OCI-LY1 (cell line): ENCODE measurements around the gene PID1.

Source experiments
- H2AFZ ChIP-seq: fragments of 200-600 bp; sonication (generic), shearing (Covaris generic); 2 replicates; pipeline ENCODE4 v1.6.0; 2014; ENCODE audit warnings: antibody characterized with exemption, mild to moderate bottlenecking, low read length
- H3F3A ChIP-seq: fragments of 200-600 bp; sonication (generic), shearing (Covaris generic); 2 replicates; pipeline ENCODE4 v1.6.0; 2014; ENCODE audit warnings: mild to moderate bottlenecking, antibody characterized with exemption, low read length, moderate library complexity; ENCODE audit not compliant: insufficient read depth
- H3K27ac ChIP-seq: fragments of 200-600 bp; sonication (generic); 2 replicates; pipeline ENCODE4 v1.5.1; 2014; ENCODE audit warnings: low read length, mixed run types, mild to moderate bottlenecking, low read depth; ENCODE audit not compliant: poor library complexity, severe bottlenecking
- H3K27me3 ChIP-seq: fragments of 200-600 bp; sonication (generic); 2 replicates; pipeline ENCODE4 v1.6.0; 2014; ENCODE audit warnings: antibody characterized with exemption, mild to moderate bottlenecking, low read length, moderate library complexity; ENCODE audit not compliant: insufficient read depth
- H3K36me3 ChIP-seq: fragments of 200-600 bp; sonication (generic); 2 replicates; pipeline ENCODE4 v1.6.1; 2014; ENCODE audit warnings: mild to moderate bottlenecking, antibody characterized with exemption, low read length, moderate library complexity, mixed read lengths; ENCODE audit not compliant: insufficient read depth
- H3K4me1 ChIP-seq: fragments of 200-600 bp; sonication (generic); 2 replicates; pipeline ENCODE4 v1.5.1; 2014; ENCODE audit warnings: mild to moderate bottlenecking, low read length, moderate library complexity; ENCODE audit not compliant: insufficient read depth, severe bottlenecking
- H3K4me2 ChIP-seq: fragments of 200-600 bp; sonication (generic), shearing (Covaris generic); 2 replicates; pipeline ENCODE4 v1.6.1; 2014; ENCODE audit warnings: low read length
- H3K4me3 ChIP-seq: fragments of 200-600 bp; sonication (generic); 2 replicates; pipeline ENCODE4 v1.5.1; 2014; ENCODE audit warnings: low read length, low read depth, mild to moderate bottlenecking, mixed read lengths; ENCODE audit not compliant: poor library complexity, severe bottlenecking
- H3K79me2 ChIP-seq: fragments of 200-600 bp; shearing (Covaris generic); 2 replicates; pipeline ENCODE4 v1.6.1; 2016; ENCODE audit warnings: mixed run types, low read length, mixed read lengths; ENCODE audit not compliant: insufficient read depth
- H3K9ac ChIP-seq: fragments of 200-600 bp; sonication (generic), shearing (Covaris generic); 2 replicates; pipeline ENCODE4 v1.6.1; 2014; ENCODE audit warnings: mild to moderate bottlenecking, low read length, mixed read lengths
- H3K9me2 ChIP-seq: fragments of 200-600 bp; sonication (generic), shearing (Covaris generic); 2 replicates; pipeline ENCODE4 v1.6.1; 2014; ENCODE audit warnings: low read depth, mild to moderate bottlenecking, low read length, mixed read lengths
- H3K9me3 ChIP-seq: fragments of 200-600 bp; shearing (Covaris generic); 2 replicates; pipeline ENCODE4 v1.6.1; 2014; ENCODE audit warnings: low read length, mixed read lengths
- H4K20me1 ChIP-seq: fragments of 200-600 bp; sonication (generic), shearing (Covaris generic); 2 replicates; pipeline ENCODE4 v1.6.0; 2016; ENCODE audit warnings: mild to moderate bottlenecking, low read length; ENCODE audit not compliant: insufficient read depth
- EZH2 ChIP-seq: fragments of 200-600 bp; sonication (generic), shearing (Covaris generic); IDR thresholded peaks from 2 replicates; pipeline ENCODE4 v1.8.0; 2017; ENCODE audit warnings: borderline replicate concordance, mixed run types, mild to moderate bottlenecking, antibody characterized with exemption, low read length, moderate library complexity, mixed read lengths
- TF ChIP-seq, protein P1 (sequence below): fragments of 200-600 bp; sonication (generic), shearing (Covaris generic); IDR thresholded peaks from 2 replicates; pipeline ENCODE4 v1.5.1; 2017; ENCODE audit warnings: mild to moderate bottlenecking, antibody characterized with exemption, low read length, moderate library complexity, mixed read lengths

PID1 gene

DNA sequence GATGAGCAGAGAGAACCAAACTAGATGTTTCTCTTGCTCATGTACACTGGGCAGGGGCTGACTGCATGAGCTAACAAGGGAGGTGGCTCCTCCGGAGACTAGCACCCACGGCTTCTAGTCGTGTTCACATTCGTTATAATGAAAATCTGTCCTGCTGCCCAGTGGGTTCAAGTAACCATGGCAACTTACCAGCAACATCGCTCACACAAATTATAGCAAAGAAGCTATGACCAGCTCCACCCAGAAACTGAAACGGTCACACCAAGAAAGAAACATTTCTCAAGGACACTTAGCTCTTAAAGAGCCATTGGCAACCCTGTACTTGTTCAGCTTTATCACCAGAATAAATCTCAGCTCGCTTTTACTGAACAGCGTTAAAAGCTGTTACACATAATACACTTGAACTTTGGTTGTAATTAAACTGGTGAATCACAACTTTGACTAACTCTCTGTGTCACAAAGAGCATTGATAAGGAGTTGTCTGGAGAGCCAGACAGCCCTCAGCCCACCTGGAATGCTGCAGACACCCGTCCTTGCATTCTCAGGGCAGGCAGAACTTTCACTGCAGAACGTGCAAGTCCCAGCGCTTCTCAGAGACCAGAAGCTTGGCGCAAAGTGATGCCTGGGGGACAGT is 141.2 kb downstream of the PID1 start:
- no peak overlapping the region for H3K27ac ChIP-seq
- no peaks in the 10 kb centered on the region for H3K36me3 ChIP-seq
- H3K4me2 ChIP-seq: no peak overlapping the region
- no peak overlapping the region for H3K9ac ChIP-seq
- no peak overlapping the region for H2AFZ ChIP-seq
- H3K9me3 ChIP-seq: no peaks in the 10 kb centered on the region
- H3K4me3 ChIP-seq: no peak overlapping the region
- H3K4me1 ChIP-seq: no peaks in the 10 kb centered on the region
- H3F3A ChIP-seq: no peaks in the 10 kb centered on the region
- H3K79me2 ChIP-seq: no peaks in the 10 kb centered on the region
- no peaks in the 10 kb centered on the region for H3K9me2 ChIP-seq
- TF ChIP-seq, protein P1, sequence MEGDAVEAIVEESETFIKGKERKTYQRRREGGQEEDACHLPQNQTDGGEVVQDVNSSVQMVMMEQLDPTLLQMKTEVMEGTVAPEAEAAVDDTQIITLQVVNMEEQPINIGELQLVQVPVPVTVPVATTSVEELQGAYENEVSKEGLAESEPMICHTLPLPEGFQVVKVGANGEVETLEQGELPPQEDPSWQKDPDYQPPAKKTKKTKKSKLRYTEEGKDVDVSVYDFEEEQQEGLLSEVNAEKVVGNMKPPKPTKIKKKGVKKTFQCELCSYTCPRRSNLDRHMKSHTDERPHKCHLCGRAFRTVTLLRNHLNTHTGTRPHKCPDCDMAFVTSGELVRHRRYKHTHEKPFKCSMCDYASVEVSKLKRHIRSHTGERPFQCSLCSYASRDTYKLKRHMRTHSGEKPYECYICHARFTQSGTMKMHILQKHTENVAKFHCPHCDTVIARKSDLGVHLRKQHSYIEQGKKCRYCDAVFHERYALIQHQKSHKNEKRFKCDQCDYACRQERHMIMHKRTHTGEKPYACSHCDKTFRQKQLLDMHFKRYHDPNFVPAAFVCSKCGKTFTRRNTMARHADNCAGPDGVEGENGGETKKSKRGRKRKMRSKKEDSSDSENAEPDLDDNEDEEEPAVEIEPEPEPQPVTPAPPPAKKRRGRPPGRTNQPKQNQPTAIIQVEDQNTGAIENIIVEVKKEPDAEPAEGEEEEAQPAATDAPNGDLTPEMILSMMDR: no peak
- no peak for TF ChIP-seq EZH2
- no peaks in the 10 kb centered on the region for H3K27me3 ChIP-seq
- H4K20me1 ChIP-seq: no peaks in the 10 kb centered on the region

DNA sequence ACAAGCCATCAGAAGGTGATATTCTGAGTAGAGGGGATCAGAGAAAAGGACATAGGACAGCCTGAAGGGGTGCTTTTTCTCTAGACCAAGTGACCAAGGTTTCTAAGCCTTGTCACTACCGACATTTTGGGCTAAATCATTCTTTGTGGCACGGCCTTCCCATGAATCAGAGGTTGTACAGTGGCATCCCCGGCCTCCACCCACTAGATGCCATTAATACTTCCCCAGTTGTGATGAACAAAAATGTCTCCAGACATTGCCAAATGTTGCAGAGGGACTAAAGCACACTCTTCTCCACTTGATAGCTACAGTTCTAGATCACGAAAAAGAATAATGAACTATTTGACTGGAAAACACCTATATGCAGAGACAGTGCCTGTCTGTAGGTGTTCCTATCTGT is 143.6 kb downstream of the PID1 start:
- no peak overlapping the region for H3K9ac ChIP-seq
- no peak overlapping the region for H3K27ac ChIP-seq
- no peaks in the 10 kb centered on the region for H3K4me1 ChIP-seq
- no peaks in the 10 kb centered on the region for H3K79me2 ChIP-seq
- H3K9me2 ChIP-seq: no peaks in the 10 kb centered on the region
- H3K4me2 ChIP-seq: no peak overlapping the region
- H2AFZ ChIP-seq: no peak overlapping the region
- H3K27me3 ChIP-seq: no peaks in the 10 kb centered on the region
- no peaks in the 10 kb centered on the region for H4K20me1 ChIP-seq
- no peak overlapping the region for H3K4me3 ChIP-seq
- H3K9me3 ChIP-seq: no peaks in the 10 kb centered on the region
- TF ChIP-seq, protein P1: no peak
- TF ChIP-seq EZH2: no peak
- no peaks in the 10 kb centered on the region for H3K36me3 ChIP-seq
- H3F3A ChIP-seq: no peaks in the 10 kb centered on the region

DNA sequence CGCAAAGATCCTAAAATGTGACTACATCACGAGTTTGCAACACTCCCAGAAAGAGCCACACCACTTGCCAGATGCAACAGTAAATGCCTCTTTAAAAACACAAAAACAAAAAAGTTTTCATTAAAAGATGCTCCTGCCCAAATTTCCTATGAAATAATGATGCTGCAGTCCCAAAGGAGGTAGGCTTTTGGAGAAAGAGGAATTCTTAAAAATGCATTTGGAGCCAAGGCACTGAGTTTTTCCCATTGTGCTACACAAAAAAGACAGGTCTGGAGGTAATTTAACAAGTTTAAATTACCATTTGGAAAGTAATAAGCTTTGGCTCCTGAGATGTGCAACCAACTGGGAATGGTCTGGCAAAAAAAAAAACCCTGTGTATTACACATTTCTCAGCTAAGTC is 145.0 kb downstream of the PID1 start:
- Histone ChIP-seq H3F3A (no peaks in the 10 kb centered on the region), H3K79me2 (no peaks in the 10 kb centered on the region), H3K4me1 (no peaks in the 10 kb centered on the region), H3K4me2 (no peak overlapping the region), H3K9ac (no peak overlapping the region), H4K20me1 (no peaks in the 10 kb centered on the region), H3K4me3 (no peak overlapping the region), H3K9me3 (no peaks in the 10 kb centered on the region), H3K27me3 (no peaks in the 10 kb centered on the region), H3K36me3 (no peaks in the 10 kb centered on the region), H2AFZ (no peak overlapping the region), H3K27ac (no peak overlapping the region), H3K9me2 (no peaks in the 10 kb centered on the region)
- TF ChIP-seq, protein P1: no peak
- no peak for TF ChIP-seq EZH2
